Activated T-helper 1 cell treated with Interleukin-2 at 50 U/mL for 16 hours (primary cell): ENCODE results near the gene PGA5.

ENCODE experiments used
- DNase-seq: peaks from one replicate; pipeline ENCODE4 v3.0.0-alpha.2; 2020; ENCODE audit warnings: low read depth

PGA5 gene

GRCh38 chr11:61267437-61267841, 26.5 kb downstream of the PGA5 start:
- DNase-seq = no peak

- no peak for DNase-seq
Measured at GRCh38 chr11:61268588-61269250, 27.7 kb downstream of the PGA5 start.

GRCh38 chr11:61270354-61271076, 29.5 kb downstream of the PGA5 start:
- no peak for DNase-seq

- DNase-seq = no peak
Measured at GRCh38 chr11:61272731-61273130, 31.8 kb downstream of the PGA5 start.

- no peak for DNase-seq
Measured at GRCh38 chr11:61273178-61274078, 32.5 kb downstream of the PGA5 start.

GRCh38 chr11:61274084-61274483, 33.1 kb downstream of the PGA5 start:
- DNase-seq = no peak

- no peak for DNase-seq
Measured at GRCh38 chr11:61275191-61275590, 34.2 kb downstream of the PGA5 start.

- DNase-seq = no peak
Measured at GRCh38 chr11:61277186-61278000, 36.4 kb downstream of the PGA5 start.

GRCh38 chr11:61278001-61278470, 37.1 kb downstream of the PGA5 start:
- DNase-seq = no peak

- no peak for DNase-seq
Measured at GRCh38 chr11:61279934-61280659, 39.1 kb downstream of the PGA5 start.

- no peak for DNase-seq
Measured at GRCh38 chr11:61280883-61281580, 40.1 kb downstream of the PGA5 start.

- no peak for DNase-seq
Measured at GRCh38 chr11:61281581-61282250, 40.7 kb downstream of the PGA5 start.

GRCh38 chr11:61283613-61284012, 42.6 kb downstream of the PGA5 start:
- no peak for DNase-seq

GRCh38 chr11:61287338-61287977, 46.5 kb downstream of the PGA5 start:
- no peak for DNase-seq

- DNase-seq = no peak
Measured at GRCh38 chr11:61290905-61291690, 50.1 kb downstream of the PGA5 start.

- no peak for DNase-seq
Measured at GRCh38 chr11:61292356-61292755, 51.4 kb downstream of the PGA5 start.

- no peak for DNase-seq
Measured at GRCh38 chr11:61293867-61294716, 53.1 kb downstream of the PGA5 start.
